Measurements from ENCODE around the gene MLLT10.

Gene MLLT10

GRCh38 chr10:21493784-21494183 is 40.2 kb upstream of the MLLT10 start:
- H3K36me3 ChIP-seq (ENCODE audit: insufficient read depth, low read length), result no peaks in the 10 kb centered on the region
- H3K4me3 ChIP-seq, result no peak overlapping the region
- no peak for TF ChIP-seq POLR2AphosphoS5 (IDR thresholded peaks at IDR 0.05; ENCODE audit: borderline replicate concordance, low read depth, low read length)
- no peak for DNase-seq (ENCODE audit: low read depth, low spot score)
- no peaks in the 10 kb centered on the region for H3K9me3 ChIP-seq (ENCODE audit: low read depth, low read length)
- no peak overlapping the region for H3K27ac ChIP-seq
- H3K9ac ChIP-seq (ENCODE audit: insufficient read length), result no peak overlapping the region

- TF ChIP-seq EZH2 (IDR thresholded peaks at IDR 0.05) (no peak), POLR2AphosphoS5 (IDR thresholded peaks at IDR 0.05; ENCODE audit: borderline replicate concordance, low read depth, low read length) (no peak), FOXP2 (optimal IDR thresholded peaks at IDR 0.05; ENCODE audit: control extremely low read depth, extremely low read length, insufficient read depth) (no peak)
- Histone ChIP-seq H3K4me3 (no peak overlapping the region), H3K36me3 (ENCODE audit: insufficient read depth, low read length) (no peaks in the 10 kb centered on the region), H3K9me3 (ENCODE audit: low read depth, low read length) (no peaks in the 10 kb centered on the region), H3K27ac (no peak overlapping the region), H3K9ac (ENCODE audit: insufficient read length) (no peak overlapping the region)
- no peak for DNase-seq (ENCODE audit: low read depth, low spot score)
Measured at GRCh38 chr10:21494191-21495001, 39.6 kb upstream of the MLLT10 start.

GRCh38 chr10:21495002-21495751 is 38.9 kb upstream of the MLLT10 start:
- DNase-seq (ENCODE audit: low read depth, low spot score), result no peak
- Histone ChIP-seq H3K9me3 (ENCODE audit: low read depth, low read length) (no peaks in the 10 kb centered on the region), H3K27ac (no peak overlapping the region), H3K9ac (ENCODE audit: insufficient read length) (no peak overlapping the region), H3K36me3 (ENCODE audit: insufficient read depth, low read length) (no peaks in the 10 kb centered on the region), H3K4me3 (peak overlapping the region; percentile 78)
- TF ChIP-seq FOXP2 (optimal IDR thresholded peaks at IDR 0.05; ENCODE audit: control extremely low read depth, extremely low read length, insufficient read depth), result no peak
- TF ChIP-seq EZH2 (IDR thresholded peaks at IDR 0.05), result no peak
- no peak for TF ChIP-seq POLR2AphosphoS5 (IDR thresholded peaks at IDR 0.05; ENCODE audit: borderline replicate concordance, low read depth, low read length)

- TF ChIP-seq EZH2 (IDR thresholded peaks at IDR 0.05) (no peak), POLR2AphosphoS5 (IDR thresholded peaks at IDR 0.05; ENCODE audit: borderline replicate concordance, low read depth, low read length) (no peak; the same call in 1 of the 2 replicates), FOXP2 (optimal IDR thresholded peaks at IDR 0.05; ENCODE audit: control extremely low read depth, extremely low read length, insufficient read depth) (no peak)
- no peak overlapping the region for H3K27ac ChIP-seq
- H3K9ac ChIP-seq (ENCODE audit: insufficient read length), result peak overlapping the region; percentile 63
- H3K9me3 ChIP-seq (ENCODE audit: low read depth, low read length), result no peaks in the 10 kb centered on the region
- DNase-seq (ENCODE audit: low read depth, low spot score), result no peak
- H3K4me3 ChIP-seq, result peak overlapping the region; percentile 78
- H3K36me3 ChIP-seq (ENCODE audit: insufficient read depth, low read length), result no peaks in the 10 kb centered on the region
Measured at GRCh38 chr10:21495752-21496342, 38.2 kb upstream of the MLLT10 start.

GRCh38 chr10:21496343-21497176 is 37.5 kb upstream of the MLLT10 start:
- no peak for DNase-seq (ENCODE audit: low read depth, low spot score)
- Histone ChIP-seq H3K9me3 (ENCODE audit: low read depth, low read length) (no peaks in the 10 kb centered on the region), H3K27ac (no peak overlapping the region), H3K9ac (ENCODE audit: insufficient read length) (peak overlapping the region; percentile 63), H3K4me3 (peak overlapping the region; percentile 78), H3K36me3 (ENCODE audit: insufficient read depth, low read length) (no peaks in the 10 kb centered on the region)
- TF ChIP-seq FOXP2 (optimal IDR thresholded peaks at IDR 0.05; ENCODE audit: control extremely low read depth, extremely low read length, insufficient read depth) (no peak), EZH2 (IDR thresholded peaks at IDR 0.05) (no peak), POLR2AphosphoS5 (IDR thresholded peaks at IDR 0.05; ENCODE audit: borderline replicate concordance, low read depth, low read length) (no peak; the same call in 1 of the 2 replicates)

- Histone ChIP-seq H3K27ac (no peak overlapping the region), H3K9me3 (ENCODE audit: low read depth, low read length) (no peaks in the 10 kb centered on the region), H3K4me3 (peak overlapping the region; percentile 78), H3K9ac (ENCODE audit: insufficient read length) (no peak overlapping the region), H3K36me3 (ENCODE audit: insufficient read depth, low read length) (no peaks in the 10 kb centered on the region)
- DNase-seq (ENCODE audit: low read depth, low spot score), result no peak
- TF ChIP-seq FOXP2 (optimal IDR thresholded peaks at IDR 0.05; ENCODE audit: control extremely low read depth, extremely low read length, insufficient read depth) (no peak), EZH2 (IDR thresholded peaks at IDR 0.05) (no peak), POLR2AphosphoS5 (IDR thresholded peaks at IDR 0.05; ENCODE audit: borderline replicate concordance, low read depth, low read length) (no peak)
Measured at GRCh38 chr10:21497177-21497807, 36.7 kb upstream of the MLLT10 start.

- TF ChIP-seq POLR2AphosphoS5 (IDR thresholded peaks at IDR 0.05; ENCODE audit: borderline replicate concordance, low read depth, low read length) (no peak), EZH2 (IDR thresholded peaks at IDR 0.05) (no peak), FOXP2 (optimal IDR thresholded peaks at IDR 0.05; ENCODE audit: control extremely low read depth, extremely low read length, insufficient read depth) (no peak)
- H3K4me3 ChIP-seq, result no peak overlapping the region
- no peak overlapping the region for H3K9ac ChIP-seq (ENCODE audit: insufficient read length)
- no peak for DNase-seq (ENCODE audit: low read depth, low spot score)
- H3K36me3 ChIP-seq (ENCODE audit: insufficient read depth, low read length), result no peaks in the 10 kb centered on the region
- H3K9me3 ChIP-seq (ENCODE audit: low read depth, low read length), result no peaks in the 10 kb centered on the region
- no peak overlapping the region for H3K27ac ChIP-seq
Measured at GRCh38 chr10:21498377-21498776, 35.7 kb upstream of the MLLT10 start.
